Stimulated activated naive CD8-positive, alpha-beta T cell treated with anti-CD3 and anti-CD28 coated beads, Interleukin-15, amount 100 ng/mL, for 72 hours (primary cell): ENCODE data around the gene TMEM266.
A peak's percentile ranks its signal among the peaks of the same experiment; 100 is the strongest.

Source experiments
- ATAC-seq: fragments of 150-1000 bp; cut with Tn5 transposase; 2 replicates; pipeline ENCODE4 v1.10.0; 2021; ENCODE audit warnings: mild to moderate bottlenecking, moderate library complexity
- DNase-seq, 2 donors: peaks; one replicate each; pipeline ENCODE4 v3.0.0; 2021 to 2022
- H3K27ac Mint-ChIP-seq, 2 donors: one replicate each; pipeline ENCODE4 v1.8.0; 2022; ENCODE audit warnings: mild to moderate bottlenecking in 2 of 2, mixed read lengths in 2 of 2, moderate library complexity in 2 of 2
- H3K27me3 Mint-ChIP-seq: one replicate; pipeline ENCODE4 v1.8.0; 2022; ENCODE audit warnings: mixed read lengths
- H3K4me1 Mint-ChIP-seq: one replicate; pipeline ENCODE4 v1.8.0; 2022; ENCODE audit warnings: mild to moderate bottlenecking, mixed read lengths
- H3K4me3 Mint-ChIP-seq, 2 donors: one replicate each; pipeline ENCODE4 v1.8.0; 2022; ENCODE audit warnings: mild to moderate bottlenecking in 2 of 2, mixed read lengths in 2 of 2, moderate library complexity in 1 of 2
- H3K9me3 Mint-ChIP-seq, 2 donors: one replicate each; pipeline ENCODE4 v1.8.0; 2022; ENCODE audit warnings: mixed read lengths in 2 of 2

The TMEM266 gene

DNA sequence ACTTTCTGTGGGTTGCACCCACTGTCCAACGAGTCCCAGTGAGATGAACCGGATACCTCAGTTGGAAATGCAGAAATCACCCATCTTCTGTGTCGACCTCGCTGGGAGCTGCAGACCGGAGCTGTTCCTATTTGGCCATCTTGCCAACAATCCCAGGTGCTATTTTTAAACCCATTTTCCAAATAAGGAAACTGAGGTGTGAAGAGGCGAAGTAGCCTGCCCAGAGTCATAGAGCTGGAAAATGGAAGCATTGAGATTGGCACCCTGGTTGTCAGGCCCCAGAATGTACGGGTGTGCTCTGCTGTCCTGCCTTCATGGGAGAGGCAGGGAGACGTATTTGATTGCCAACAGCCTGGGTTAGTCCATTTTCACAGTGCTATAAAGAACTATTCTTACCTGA is 39.6 kb downstream of the TMEM266 start:
- no peak overlapping the region for H3K27ac Mint-ChIP-seq
- H3K4me3 Mint-ChIP-seq = no peak overlapping the region
- no peaks in the 10 kb centered on the region for H3K9me3 Mint-ChIP-seq
- ATAC-seq (no peak), DNase-seq (no peak)
- peaks cover 80% of the 10 kb centered on the region for H3K27me3 Mint-ChIP-seq
- H3K4me1 Mint-ChIP-seq = no peaks in the 10 kb centered on the region

DNA sequence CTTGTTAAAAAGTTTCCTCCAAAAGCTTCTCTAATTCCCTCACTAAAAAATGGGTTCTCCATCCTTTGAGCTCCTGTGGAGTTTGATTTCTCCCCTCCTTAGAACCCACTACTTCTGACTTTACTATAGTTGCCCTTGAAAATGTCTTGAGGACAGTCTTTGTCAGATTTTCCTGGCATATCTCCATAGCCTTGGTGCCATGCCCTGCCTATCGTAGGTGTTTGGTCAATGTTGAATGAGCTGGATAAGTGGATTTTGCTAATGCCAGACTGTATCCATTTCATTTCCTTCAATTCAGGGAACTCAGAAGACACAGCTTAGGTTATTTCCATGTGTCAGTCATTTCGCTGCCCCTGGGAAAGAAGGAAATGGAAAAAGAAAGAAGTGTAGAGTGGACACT is 40.6 kb downstream of the TMEM266 start:
- Mint-ChIP-seq H3K4me3 (no peak overlapping the region), H3K4me1 (no peaks in the 10 kb centered on the region), H3K27ac (no peak overlapping the region), H3K27me3 (peaks cover 70% of the 10 kb centered on the region), H3K9me3 (no peaks in the 10 kb centered on the region)
- DNase-seq (no peak), ATAC-seq (no peak)

DNA sequence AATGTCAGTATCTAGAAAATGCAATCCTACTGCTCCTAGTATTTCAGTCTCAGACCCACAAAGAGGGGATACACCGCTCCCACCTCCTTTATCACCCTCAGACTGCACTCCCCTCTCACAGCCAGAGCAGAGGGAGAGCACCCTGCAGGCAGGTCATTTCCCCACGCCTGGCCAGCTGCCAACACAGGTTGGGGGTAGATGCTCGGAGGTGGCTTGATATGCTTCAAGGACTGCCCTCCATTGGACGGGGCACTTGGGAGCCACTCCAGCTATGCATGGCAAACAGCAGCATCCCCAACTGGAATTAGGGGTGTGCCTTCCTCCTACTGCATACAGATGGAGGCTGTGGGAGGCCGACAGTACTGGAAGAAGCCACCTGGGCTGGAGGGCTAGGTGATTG is 41.9 kb downstream of the TMEM266 start:
- Mint-ChIP-seq H3K9me3 (no peaks in the 10 kb centered on the region), H3K27ac (no peak overlapping the region), H3K4me3 (no peak overlapping the region), H3K27me3 (peaks cover 57% of the 10 kb centered on the region), H3K4me1 (no peaks in the 10 kb centered on the region)
- no peak for ATAC-seq
- no peak for DNase-seq

DNA sequence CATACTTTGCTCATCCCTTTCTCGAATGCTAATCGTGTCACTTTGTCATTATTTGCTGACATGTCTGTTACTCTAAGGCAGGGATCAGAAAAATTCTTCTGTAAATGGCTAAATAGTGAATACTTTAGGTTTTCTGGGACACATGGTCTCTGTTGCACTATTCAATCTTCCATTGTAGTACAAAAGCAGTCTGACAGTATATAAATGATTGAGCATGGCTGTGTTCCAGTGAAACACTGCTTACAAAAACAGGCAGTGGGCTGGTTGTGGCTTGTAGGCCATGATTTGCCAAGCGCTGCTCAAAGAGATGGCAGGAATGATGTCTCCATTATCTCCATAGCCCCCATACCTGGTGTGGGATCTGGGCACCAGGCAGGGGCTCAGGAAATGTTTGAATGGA is 45.6 kb downstream of the TMEM266 start:
- no peak for DNase-seq
- H3K27ac Mint-ChIP-seq = no peak overlapping the region
- peaks cover 46% of the 10 kb centered on the region for H3K27me3 Mint-ChIP-seq
- H3K4me1 Mint-ChIP-seq = no peaks in the 10 kb centered on the region
- H3K4me3 Mint-ChIP-seq = no peak overlapping the region
- no peak for ATAC-seq
- H3K9me3 Mint-ChIP-seq = no peaks in the 10 kb centered on the region

DNA sequence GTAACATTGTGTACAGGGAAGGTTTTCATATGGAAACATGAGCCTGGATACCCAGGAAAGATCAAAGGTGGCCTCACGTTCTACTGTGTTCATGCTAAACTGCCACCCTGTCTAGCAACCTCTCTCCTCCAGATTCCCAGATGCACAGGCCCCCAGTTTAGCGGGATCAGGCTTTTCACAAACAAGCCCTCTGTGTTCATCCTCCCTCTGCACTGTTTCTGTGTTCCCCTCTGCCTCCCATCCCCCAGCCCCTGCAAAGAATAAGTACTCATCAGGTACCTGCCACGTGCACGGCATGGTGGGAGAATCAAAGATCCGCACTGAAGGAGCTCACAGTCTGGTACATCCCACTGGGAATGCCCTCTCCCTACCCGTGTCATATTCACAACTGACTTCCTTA is 46.1 kb downstream of the TMEM266 start:
- DNase-seq (no peak), ATAC-seq (no peak)
- no peak overlapping the region for H3K4me3 Mint-ChIP-seq
- no peaks in the 10 kb centered on the region for H3K4me1 Mint-ChIP-seq
- no peaks in the 10 kb centered on the region for H3K9me3 Mint-ChIP-seq
- H3K27ac Mint-ChIP-seq = no peak overlapping the region
- H3K27me3 Mint-ChIP-seq = peaks cover 50% of the 10 kb centered on the region

DNA sequence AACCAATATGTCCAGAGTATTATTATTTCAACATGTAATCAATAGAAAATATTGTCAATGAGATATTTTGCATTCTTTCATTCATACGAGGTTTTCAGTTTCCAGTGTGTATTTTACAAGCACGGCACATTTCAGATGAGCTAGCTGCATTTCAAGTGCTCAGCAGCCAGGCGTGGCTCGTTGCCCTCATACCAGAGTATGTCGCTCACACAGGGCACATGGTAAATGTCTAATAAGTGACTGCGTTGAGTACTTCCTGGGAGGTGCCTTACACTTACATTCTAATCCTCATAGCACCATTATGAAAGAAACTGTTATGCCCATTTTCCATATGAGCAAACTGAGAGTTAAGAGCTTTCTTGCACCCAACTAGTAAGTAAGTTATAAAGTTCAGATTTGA is 47.4 kb downstream of the TMEM266 start:
- Mint-ChIP-seq H3K27me3 (peaks cover 48% of the 10 kb centered on the region), H3K4me1 (no peaks in the 10 kb centered on the region), H3K27ac (no peak overlapping the region), H3K4me3 (no peak overlapping the region), H3K9me3 (no peaks in the 10 kb centered on the region)
- ATAC-seq (no peak), DNase-seq (no peak)

DNA sequence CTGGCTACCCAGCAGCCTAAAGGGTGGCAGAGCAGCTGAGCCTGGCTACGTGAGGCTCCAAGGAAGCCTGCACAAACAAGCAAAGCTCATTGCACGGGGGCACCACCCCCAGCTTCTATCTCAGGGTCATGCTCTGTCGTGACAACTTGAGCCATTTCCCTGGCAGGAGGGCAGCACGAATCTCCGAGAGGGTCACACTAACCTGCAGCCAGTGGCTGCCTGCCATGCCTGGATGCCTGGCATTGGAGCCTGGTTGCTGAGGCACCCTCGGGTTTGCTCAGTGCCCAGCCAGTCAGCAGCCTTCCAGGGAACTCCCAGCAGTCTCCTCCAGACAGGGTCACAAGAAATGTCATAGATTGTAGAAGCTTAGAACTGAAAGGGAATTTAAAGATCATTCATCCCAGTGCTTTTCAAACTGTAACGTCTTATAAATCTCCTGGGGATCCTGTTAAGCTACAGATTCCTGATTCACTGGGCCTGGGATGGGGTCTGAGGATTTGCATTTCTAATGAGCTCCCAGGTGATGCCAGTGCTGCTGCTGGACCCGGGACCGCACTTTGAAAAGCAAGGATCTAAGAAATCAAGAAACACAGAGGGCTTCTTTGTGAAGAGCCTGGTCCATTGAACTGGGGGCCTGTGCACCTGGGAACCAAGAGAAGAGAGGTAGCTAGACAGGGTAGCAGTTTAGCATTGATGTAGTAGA is 48.4 kb downstream of the TMEM266 start:
- no peaks in the 10 kb centered on the region for H3K9me3 Mint-ChIP-seq
- no peak for DNase-seq
- ATAC-seq = no peak
- no peaks in the 10 kb centered on the region for H3K4me1 Mint-ChIP-seq
- H3K27me3 Mint-ChIP-seq = peaks cover 38% of the 10 kb centered on the region
- H3K4me3 Mint-ChIP-seq = no peak overlapping the region
- H3K27ac Mint-ChIP-seq = peak overlapping the region in 1 of 2 donors; percentile 1

DNA sequence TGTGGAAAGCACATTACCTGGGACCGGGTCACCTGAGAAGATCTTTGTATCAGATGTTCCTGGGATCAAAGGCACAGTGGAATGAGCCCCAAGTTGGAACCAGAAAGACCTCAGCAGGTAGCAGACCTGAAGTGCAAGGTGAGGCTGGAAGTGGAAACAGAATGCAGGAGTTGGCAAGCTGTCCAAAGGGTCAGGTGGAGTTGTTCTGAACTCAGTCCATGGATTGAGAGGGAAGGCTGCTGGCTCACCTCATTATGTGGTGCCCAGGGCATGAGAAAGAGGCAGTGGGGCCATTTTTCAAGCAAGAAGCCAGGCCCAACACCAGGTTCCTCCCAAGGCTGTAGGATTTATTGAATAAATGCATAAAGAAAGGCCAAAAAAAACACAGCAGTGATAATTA is 49.3 kb downstream of the TMEM266 start:
- H3K9me3 Mint-ChIP-seq = no peaks in the 10 kb centered on the region

DNA sequence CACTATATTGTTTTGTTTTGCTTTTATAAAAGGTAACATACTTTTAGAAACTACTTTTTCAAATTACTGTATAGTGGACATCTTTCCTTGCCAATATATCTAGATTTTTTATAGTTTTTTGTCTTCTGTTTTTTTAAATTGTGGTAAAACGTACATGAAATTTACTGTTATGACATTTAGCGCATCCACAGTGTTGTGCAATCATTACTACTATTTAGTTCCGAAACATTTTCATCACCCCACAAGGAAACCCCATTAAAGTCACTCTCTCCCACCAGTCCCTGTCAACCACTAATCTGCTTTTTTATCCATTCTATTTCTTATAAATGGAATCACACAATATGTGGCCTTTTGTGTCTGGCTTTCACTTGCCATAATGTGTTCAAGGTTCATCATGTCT is 54.8 kb downstream of the TMEM266 start:
- no peak overlapping the region for H3K27ac Mint-ChIP-seq
- no peaks in the 10 kb centered on the region for H3K4me1 Mint-ChIP-seq
- peaks cover 57% of the 10 kb centered on the region for H3K27me3 Mint-ChIP-seq
- ATAC-seq (no peak), DNase-seq (no peak)
- H3K9me3 Mint-ChIP-seq = no peaks in the 10 kb centered on the region
- H3K4me3 Mint-ChIP-seq = no peak overlapping the region

More for the DNA sequence above, 49.3 kb downstream of the TMEM266 start:
- no peak for DNase-seq
- H3K4me3 Mint-ChIP-seq = no peak overlapping the region
- peaks cover 36% of the 10 kb centered on the region for H3K27me3 Mint-ChIP-seq
- ATAC-seq = no peak
- no peaks in the 10 kb centered on the region for H3K4me1 Mint-ChIP-seq
- H3K27ac Mint-ChIP-seq = no peak overlapping the region

DNA sequence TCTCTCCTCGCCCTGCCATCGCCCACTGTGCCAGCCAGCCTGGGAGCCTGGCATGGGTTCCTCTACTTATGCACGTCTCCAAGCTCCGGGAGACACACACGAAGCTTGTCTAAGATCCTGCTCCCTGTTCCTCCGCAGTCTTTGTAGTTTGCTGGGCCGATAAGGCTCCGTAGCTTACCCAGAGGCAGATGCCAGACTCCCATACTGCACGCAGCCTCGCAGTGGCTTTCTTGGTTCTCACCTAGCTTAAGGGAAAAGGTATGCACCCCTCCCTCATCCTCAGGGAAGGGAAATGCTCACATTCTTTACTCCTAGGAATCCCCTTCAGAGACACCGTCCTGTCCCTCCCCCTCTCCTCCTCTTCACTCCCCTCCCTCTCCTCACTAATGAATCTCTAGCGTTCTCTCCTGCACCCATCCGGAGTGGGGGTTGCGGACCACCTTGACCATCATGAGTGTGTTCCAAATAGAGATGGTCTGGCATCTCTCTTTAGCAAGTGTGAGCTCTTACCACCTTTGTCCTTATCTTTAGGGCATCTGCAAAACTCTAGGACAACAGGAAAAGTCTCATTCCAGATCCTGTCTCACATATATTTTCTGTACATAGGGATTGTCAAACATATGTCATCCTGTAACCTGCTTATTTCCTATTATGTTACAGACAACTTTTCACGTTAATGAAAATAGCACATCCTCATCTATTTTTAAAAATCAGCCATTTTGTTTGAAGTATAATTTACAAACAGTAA is 56.5 kb downstream of the TMEM266 start:
- ATAC-seq = no peak
- H3K27me3 Mint-ChIP-seq = peaks cover 47% of the 10 kb centered on the region
- DNase-seq = no peak

DNA sequence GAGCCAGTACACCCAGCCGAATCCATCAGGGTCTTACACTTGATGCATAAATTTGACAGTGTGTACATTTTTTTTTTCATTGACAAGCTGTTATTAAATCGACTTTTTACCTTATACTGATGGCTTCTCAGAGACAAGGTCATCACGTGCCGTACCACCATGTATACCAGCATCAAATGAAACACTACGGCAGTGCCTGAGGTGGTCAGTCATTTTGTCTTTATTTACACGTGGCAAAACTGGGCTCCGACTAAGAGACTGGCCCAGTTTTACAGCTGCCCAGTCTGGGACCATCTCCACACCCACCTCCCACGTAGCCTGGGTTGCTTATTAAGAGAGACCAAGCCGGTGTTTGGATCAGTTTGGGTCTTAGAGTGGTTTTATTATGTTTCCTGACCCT is 57.4 kb downstream of the TMEM266 start:
- H3K4me3 Mint-ChIP-seq = no peak overlapping the region
- DNase-seq (no peak), ATAC-seq (no peak)
- H3K27me3 Mint-ChIP-seq = peaks cover 47% of the 10 kb centered on the region
- H3K27ac Mint-ChIP-seq = peak overlapping the region in 1 of 2 donors; percentile 57
- H3K4me1 Mint-ChIP-seq = no peaks in the 10 kb centered on the region
- no peaks in the 10 kb centered on the region for H3K9me3 Mint-ChIP-seq

More for the DNA sequence above, 56.5 kb downstream of the TMEM266 start:
- Mint-ChIP-seq H3K9me3 (no peaks in the 10 kb centered on the region), H3K4me1 (no peaks in the 10 kb centered on the region), H3K4me3 (no peak overlapping the region), H3K27ac (peak overlapping the region in 1 of 2 donors; percentile 77)

DNA sequence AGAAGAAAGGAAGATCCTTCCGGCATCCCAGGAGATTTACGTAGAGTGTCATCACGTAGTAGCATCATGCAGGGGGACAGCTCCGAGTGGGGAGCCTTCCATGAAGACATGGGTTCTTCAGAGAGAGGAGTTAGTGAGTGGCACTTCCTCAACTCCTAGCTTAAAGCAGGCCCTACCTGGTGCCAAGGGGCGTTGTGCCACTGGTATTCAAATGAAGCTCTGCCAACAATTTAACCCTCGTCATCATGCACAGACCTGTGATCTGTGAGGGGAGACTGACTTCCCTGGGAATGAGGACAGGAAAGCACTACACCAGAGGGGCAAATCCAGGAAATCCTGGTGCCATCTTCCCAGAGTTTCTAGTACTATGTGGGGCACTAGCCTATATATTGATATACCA is 59.0 kb downstream of the TMEM266 start:
- no peak overlapping the region for H3K4me3 Mint-ChIP-seq
- DNase-seq = no peak
- H3K27me3 Mint-ChIP-seq = peaks cover 59% of the 10 kb centered on the region
- no peak for ATAC-seq
- H3K9me3 Mint-ChIP-seq = no peaks in the 10 kb centered on the region
- no peak overlapping the region for H3K27ac Mint-ChIP-seq
- H3K4me1 Mint-ChIP-seq = no peaks in the 10 kb centered on the region

DNA sequence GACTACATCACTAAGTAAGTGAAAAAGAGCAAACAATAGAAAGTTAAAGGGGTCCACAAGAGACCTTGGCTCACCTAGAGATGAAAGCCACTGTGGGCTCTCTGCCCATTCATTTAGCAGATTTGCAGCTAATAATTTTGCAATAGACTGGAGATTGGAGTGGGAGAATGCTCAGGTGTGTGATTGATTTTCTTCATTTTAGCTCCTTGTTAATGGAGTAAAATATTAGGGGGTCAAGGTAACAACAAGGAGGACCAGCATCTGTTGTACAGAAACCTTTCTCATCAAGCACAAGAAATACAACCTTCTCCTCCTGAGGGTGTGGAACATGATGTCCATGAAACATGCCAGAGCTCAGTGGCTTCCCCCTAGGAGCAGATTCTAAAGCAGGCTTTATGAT is 63.2 kb downstream of the TMEM266 start:
- no peak overlapping the region for H3K4me3 Mint-ChIP-seq
- no peaks in the 10 kb centered on the region for H3K4me1 Mint-ChIP-seq

DNA sequence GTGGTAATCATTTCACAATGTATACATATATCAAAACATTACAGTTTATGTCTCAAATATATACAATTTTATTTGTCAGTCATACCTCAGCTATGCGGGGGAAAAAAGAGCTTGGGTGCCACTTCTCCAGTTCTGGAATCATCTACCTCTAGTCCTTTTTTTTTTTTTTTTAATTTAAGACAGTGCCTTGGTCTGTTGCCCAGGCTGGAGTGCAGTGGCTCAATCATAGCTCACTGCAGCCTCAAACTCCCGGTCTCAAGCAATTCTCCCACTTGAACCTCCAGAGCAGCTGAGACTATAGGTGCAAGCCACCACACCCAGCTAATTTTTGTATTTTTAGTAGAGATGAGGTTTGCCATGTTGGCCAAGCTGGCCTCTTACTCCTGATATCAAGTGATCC is 67.4 kb downstream of the TMEM266 start:
- Mint-ChIP-seq H3K27me3 (peaks cover 55% of the 10 kb centered on the region), H3K9me3 (no peaks in the 10 kb centered on the region), H3K27ac (no peak overlapping the region), H3K4me3 (no peak overlapping the region), H3K4me1 (no peaks in the 10 kb centered on the region)
- ATAC-seq (no peak), DNase-seq (no peak)

More for the DNA sequence above, 63.2 kb downstream of the TMEM266 start:
- H3K9me3 Mint-ChIP-seq = no peaks in the 10 kb centered on the region
- no peak for DNase-seq
- peaks cover 34% of the 10 kb centered on the region for H3K27me3 Mint-ChIP-seq
- ATAC-seq = no peak
- H3K27ac Mint-ChIP-seq = no peak overlapping the region

DNA sequence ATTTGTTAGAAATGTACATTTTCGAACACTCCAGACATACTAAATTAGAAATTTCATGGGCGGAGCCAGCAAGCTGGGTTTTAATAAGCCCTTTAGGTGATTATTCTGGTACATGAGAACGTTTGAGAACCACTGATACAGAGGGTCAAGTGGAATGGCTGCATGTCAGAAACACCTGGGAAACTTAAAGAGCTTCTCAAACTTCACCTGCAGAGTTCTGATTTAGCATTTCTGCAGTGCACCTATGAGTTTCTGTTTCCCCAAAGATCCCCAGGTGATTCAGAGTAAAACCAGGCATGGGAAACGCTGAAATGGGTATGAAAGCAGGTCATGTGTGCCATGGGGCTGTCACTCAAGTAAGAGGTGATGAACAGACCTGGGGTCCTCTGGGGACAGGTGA is 68.1 kb downstream of the TMEM266 start:
- H3K27me3 Mint-ChIP-seq = peaks cover 48% of the 10 kb centered on the region

DNA sequence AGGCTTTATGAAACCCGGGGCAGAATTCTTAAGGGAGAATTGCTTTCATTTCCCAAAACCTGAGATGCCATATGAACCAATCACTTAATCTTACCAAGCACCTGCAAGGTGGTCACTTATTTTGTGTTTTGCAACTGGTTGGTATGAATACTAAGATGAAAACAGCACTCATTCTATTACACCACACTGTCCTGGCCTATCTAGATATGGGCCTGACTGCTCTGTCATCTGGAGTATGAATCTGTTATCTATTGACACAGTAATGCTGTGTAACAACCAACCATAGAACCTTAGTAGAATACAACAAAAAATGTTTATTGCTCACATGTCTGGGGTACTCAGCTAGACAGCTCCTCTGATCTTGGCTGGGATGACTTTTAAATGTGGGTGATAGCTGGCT is 74.8 kb downstream of the TMEM266 start:
- ATAC-seq (no peak), DNase-seq (no peak)
- Mint-ChIP-seq H3K9me3 (no peaks in the 10 kb centered on the region), H3K27ac (no peak overlapping the region), H3K4me1 (peaks cover 31% of the 10 kb centered on the region), H3K4me3 (no peak overlapping the region), H3K27me3 (peaks cover 68% of the 10 kb centered on the region)

More for the DNA sequence above, 68.1 kb downstream of the TMEM266 start:
- H3K9me3 Mint-ChIP-seq = no peaks in the 10 kb centered on the region
- H3K4me3 Mint-ChIP-seq = no peak overlapping the region
- H3K4me1 Mint-ChIP-seq = no peaks in the 10 kb centered on the region
- DNase-seq (no peak), ATAC-seq (no peak)
- H3K27ac Mint-ChIP-seq = no peak overlapping the region
